Ishikawa (cell line): ENCODE data around the gene ARF6.

Experiments
- CEBPB ChIP-seq: IDR thresholded peaks from 2 replicates; pipeline ENCODE4 v1.6.1; 2012
- CREB1 ChIP-seq: IDR thresholded peaks from 2 replicates; pipeline ENCODE4 v1.6.1; 2012; ENCODE audit warnings: low read depth
- EGR1 ChIP-seq: IDR thresholded peaks from 2 replicates; pipeline ENCODE4 v1.6.1; 2012
- EP300 ChIP-seq: IDR thresholded peaks from 2 replicates; pipeline ENCODE4 v1.6.1; 2012; ENCODE audit warnings: borderline replicate concordance
- FOXM1 ChIP-seq: IDR thresholded peaks from 2 replicates; pipeline ENCODE4 v1.6.1; 2012; ENCODE audit warnings: low read depth, borderline replicate concordance
- NFIC ChIP-seq: IDR thresholded peaks from 2 replicates; pipeline ENCODE4 v1.6.1; 2012
- RAD21 ChIP-seq: IDR thresholded peaks from 2 replicates; pipeline ENCODE4 v1.6.1; 2012; ENCODE audit warnings: low read depth
- TAF1 ChIP-seq: IDR thresholded peaks from 2 replicates; pipeline ENCODE4 v1.6.1; 2012; ENCODE audit warnings: low read depth, mild to moderate bottlenecking
- TCF12 ChIP-seq: IDR thresholded peaks from 2 replicates; pipeline ENCODE4 v1.6.1; 2012; ENCODE audit warnings: low read depth
- TEAD4 ChIP-seq: IDR thresholded peaks from 2 replicates; pipeline ENCODE4 v1.6.1; 2012
- YY1 ChIP-seq: IDR thresholded peaks from 2 replicates; pipeline ENCODE4 v1.6.1; 2012; ENCODE audit warnings: low read depth
- ZBTB7A ChIP-seq: IDR thresholded peaks from 2 replicates; pipeline ENCODE4 v1.6.1; 2012; ENCODE audit warnings: low read depth
- TF ChIP-seq, protein P1 (sequence below): IDR thresholded peaks from 2 replicates; pipeline ENCODE4 v1.6.1; 2012
- TF ChIP-seq, protein P2 (sequence below): IDR thresholded peaks from 2 replicates; pipeline ENCODE4 v1.6.1; 2012
- TF ChIP-seq, protein P3 (sequence below): IDR thresholded peaks from 2 replicates; pipeline ENCODE4 v1.6.1; 2012; ENCODE audit warnings: low read depth, mild to moderate bottlenecking

ARF6 gene

DNA sequence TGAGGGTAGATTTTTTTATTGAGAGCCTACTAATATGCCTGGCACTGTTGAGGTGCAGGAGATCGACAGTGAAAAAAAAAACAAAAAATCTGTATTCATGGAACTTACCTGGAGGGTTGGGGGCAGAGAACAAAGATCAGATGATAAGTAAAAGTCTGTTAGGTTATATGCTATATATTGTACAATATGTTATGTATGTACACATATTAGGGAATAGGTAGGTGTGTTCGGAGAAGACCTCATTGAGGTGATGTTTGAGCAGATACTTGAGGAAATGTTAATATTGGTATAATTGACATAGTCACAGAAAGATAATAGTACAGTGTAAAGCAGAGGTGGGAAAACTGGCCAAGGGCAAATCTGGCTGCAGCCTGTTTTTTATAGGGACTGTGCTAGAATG lies 5.6 kb downstream of the ARF6 start:
- TF ChIP-seq, protein P1, sequence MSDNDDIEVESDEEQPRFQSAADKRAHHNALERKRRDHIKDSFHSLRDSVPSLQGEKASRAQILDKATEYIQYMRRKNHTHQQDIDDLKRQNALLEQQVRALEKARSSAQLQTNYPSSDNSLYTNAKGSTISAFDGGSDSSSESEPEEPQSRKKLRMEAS: no peak
- TF ChIP-seq, protein P2, sequence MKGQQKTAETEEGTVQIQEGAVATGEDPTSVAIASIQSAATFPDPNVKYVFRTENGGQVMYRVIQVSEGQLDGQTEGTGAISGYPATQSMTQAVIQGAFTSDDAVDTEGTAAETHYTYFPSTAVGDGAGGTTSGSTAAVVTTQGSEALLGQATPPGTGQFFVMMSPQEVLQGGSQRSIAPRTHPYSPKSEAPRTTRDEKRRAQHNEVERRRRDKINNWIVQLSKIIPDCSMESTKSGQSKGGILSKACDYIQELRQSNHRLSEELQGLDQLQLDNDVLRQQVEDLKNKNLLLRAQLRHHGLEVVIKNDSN: no peak
- TF ChIP-seq CREB1: no peak

DNA sequence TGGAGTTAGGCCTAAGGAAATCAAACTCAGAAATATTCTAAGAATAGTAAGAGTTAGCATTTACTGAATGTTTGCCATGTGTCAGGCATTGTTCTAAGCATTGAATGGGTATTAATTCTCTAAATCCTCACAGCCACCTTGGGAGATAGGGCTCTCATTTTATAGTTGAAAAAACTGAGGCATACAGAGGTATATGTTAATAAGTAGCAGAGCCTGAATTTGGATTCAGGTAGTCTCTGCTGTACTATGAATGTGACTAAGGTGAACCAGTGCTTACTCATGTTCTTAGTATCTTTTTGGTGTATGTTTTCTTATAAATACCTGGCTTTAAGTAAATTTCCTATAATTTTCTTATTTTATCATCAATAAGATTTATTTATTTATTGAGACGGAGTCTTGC lies 8.1 kb downstream of the ARF6 start:
- TF ChIP-seq RAD21: no peak
- TF ChIP-seq, protein P2: no peak
- TF ChIP-seq, protein P3, sequence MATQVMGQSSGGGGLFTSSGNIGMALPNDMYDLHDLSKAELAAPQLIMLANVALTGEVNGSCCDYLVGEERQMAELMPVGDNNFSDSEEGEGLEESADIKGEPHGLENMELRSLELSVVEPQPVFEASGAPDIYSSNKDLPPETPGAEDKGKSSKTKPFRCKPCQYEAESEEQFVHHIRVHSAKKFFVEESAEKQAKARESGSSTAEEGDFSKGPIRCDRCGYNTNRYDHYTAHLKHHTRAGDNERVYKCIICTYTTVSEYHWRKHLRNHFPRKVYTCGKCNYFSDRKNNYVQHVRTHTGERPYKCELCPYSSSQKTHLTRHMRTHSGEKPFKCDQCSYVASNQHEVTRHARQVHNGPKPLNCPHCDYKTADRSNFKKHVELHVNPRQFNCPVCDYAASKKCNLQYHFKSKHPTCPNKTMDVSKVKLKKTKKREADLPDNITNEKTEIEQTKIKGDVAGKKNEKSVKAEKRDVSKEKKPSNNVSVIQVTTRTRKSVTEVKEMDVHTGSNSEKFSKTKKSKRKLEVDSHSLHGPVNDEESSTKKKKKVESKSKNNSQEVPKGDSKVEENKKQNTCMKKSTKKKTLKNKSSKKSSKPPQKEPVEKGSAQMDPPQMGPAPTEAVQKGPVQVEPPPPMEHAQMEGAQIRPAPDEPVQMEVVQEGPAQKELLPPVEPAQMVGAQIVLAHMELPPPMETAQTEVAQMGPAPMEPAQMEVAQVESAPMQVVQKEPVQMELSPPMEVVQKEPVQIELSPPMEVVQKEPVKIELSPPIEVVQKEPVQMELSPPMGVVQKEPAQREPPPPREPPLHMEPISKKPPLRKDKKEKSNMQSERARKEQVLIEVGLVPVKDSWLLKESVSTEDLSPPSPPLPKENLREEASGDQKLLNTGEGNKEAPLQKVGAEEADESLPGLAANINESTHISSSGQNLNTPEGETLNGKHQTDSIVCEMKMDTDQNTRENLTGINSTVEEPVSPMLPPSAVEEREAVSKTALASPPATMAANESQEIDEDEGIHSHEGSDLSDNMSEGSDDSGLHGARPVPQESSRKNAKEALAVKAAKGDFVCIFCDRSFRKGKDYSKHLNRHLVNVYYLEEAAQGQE: no peak
- TF ChIP-seq ZBTB7A: no peak
- no peak for TF ChIP-seq EGR1
- TF ChIP-seq TCF12: no peak
- no peak for TF ChIP-seq EP300
- no peak for TF ChIP-seq FOXM1
- TF ChIP-seq CEBPB: no peak
- TF ChIP-seq TEAD4: no peak
- TF ChIP-seq CREB1: no peak
- TF ChIP-seq TAF1: no peak
- no peak for TF ChIP-seq NFIC
- no peak for TF ChIP-seq YY1
- TF ChIP-seq, protein P1: no peak

DNA sequence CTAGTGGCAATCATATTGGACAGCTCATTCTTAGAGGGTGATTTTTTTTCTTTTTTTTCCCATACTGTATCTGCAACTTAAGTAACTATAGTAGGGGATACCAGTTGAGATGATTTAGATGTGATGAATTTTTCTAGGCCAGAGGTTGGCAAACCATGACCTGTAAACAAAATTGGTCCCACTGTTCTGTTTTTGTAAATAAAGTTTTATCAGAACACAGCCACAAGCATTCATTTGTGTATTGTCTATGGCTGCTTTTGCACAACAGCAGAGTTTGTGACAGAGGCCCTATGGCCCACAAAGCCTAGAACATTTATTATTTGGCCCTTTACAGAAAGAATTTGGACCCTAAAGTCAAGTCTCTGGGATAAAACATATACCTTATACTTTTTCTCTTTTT lies 11.4 kb downstream of the ARF6 start:
- TF ChIP-seq YY1 (no peak), CREB1 (no peak), RAD21 (no peak), EP300 (no peak), EGR1 (no peak), NFIC (no peak), TEAD4 (no peak), CEBPB (no peak), TCF12 (no peak), FOXM1 (no peak), TAF1 (no peak), ZBTB7A (no peak)
- TF ChIP-seq, protein P1: no peak
- TF ChIP-seq, protein P3: no peak
- TF ChIP-seq, protein P2: no peak

DNA sequence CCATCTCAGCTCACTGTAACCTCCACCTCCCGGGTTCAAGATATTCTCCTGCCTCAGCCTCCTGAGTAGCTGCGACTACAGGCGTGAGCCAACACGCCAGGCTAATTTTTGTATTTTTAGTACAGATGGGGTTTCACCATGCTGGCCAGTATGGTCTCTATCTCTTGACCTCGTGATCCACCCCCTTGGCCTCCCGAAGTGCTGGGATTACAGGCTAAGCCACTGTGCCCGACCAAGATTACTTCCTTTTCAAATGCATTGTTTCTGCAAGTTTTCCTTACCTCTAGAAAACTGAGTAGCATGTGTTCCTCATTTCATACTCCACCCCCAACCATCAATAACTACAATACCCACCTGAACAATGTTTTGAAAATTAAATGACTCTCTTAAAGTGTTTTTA lies 13.1 kb downstream of the ARF6 start:
- TF ChIP-seq EP300 (no peak), TCF12 (no peak), FOXM1 (no peak), TEAD4 (no peak), TAF1 (no peak), YY1 (no peak), ZBTB7A (no peak), CREB1 (no peak), EGR1 (no peak), NFIC (no peak), CEBPB (no peak), RAD21 (no peak)
- TF ChIP-seq, protein P2: no peak
- TF ChIP-seq, protein P3: no peak
- TF ChIP-seq, protein P1: no peak
